ENCODE measurements around the gene VGLL2. TPM values are rescaled to one million over a fixed set of nuclear protein-coding genes. Genes with fewer than 3 reads are reported as not detected.

VGLL2 gene, protein sequence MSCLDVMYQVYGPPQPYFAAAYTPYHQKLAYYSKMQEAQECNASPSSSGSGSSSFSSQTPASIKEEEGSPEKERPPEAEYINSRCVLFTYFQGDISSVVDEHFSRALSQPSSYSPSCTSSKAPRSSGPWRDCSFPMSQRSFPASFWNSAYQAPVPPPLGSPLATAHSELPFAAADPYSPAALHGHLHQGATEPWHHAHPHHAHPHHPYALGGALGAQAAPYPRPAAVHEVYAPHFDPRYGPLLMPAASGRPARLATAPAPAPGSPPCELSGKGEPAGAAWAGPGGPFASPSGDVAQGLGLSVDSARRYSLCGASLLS
- total RNA-seq, result 3.4 TPM

DNA sequence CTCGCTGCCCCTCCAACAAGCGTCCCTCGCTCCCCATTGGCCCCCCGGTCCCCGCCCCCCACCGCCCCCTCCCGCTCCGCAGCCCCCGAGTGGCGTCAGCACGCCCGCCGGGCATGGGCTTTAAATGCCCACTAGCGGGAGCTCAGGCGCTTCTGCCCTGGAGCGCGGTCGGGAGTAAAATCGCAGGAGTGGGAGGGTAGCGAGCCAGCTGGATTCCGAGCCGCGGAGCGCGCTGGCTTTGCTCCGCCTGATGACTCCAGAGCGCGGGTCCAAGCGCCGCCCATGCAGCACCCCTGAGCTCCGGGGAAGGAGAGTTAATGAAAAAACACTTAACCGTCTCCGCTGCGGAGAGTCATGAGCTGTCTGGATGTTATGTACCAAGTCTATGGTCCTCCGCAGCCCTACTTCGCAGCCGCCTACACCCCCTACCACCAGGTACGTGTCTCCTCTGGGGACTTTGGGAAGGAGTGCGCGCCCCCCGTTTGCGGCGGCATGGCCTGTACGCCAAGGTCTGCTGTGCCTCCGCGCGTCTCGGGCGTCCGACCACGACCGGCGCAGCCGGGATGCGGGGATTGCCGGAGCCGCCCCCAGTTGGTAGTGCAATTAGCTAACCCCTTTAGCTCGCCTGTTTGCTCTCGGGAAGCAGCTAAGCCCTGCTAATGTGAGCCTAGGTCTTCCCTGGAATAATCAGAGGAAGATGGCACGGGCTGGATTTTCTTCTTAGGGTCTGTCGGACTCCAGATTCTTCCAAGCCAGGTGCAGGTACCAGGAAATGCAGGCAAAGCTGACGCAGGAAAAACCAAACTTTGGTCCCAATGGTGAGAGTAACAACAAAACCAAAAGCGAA is at the start of gene VGLL2:
Gene VGLL2 (plus strand): TSS at position 149 of the 847 bp plus-strand sequence. CDS start 206 bp downstream, at position 355.

Small RNAs within 50 kb of the gene (small RNA-seq; reads per million reads assigned to genes)
- not detected for gene RN7SKP18 (ENCODE audit: low replicate concordance)

Other genes with a start within 250 kb of the VGLL2 start
- 0.23 TPM for gene ROS1, start 160.4 kb downstream of the VGLL2 start, total RNA-seq
- 15.2 TPM for gene DCBLD1, start 217.1 kb downstream of the VGLL2 start, total RNA-seq

Measured in metanephros (tissue), 2 donors.